Smooth muscle cell (in vitro differentiated cells): ENCODE results near the gene PAX2. TPM values are rescaled to one million over a fixed set of nuclear protein-coding genes. Genes with fewer than 3 reads are reported as not detected.

ENCODE experiments used
- DNase-seq: peaks from one replicate; lab custom pipeline; 2025; ENCODE audit not compliant: unreplicated experiment; lab: John Stamatoyannopoulos, UW
- H2AFZ ChIP-seq: fragments of 200-600 bp; sonication (generic); 2 replicates; pipeline ENCODE4 v1.6.0; 2016; ENCODE audit warnings: antibody characterized with exemption, low read depth, mild to moderate bottlenecking
- H3F3A ChIP-seq: fragments of 200-600 bp; sonication (generic); 2 replicates; pipeline ENCODE4 v1.6.0; 2017; ENCODE audit warnings: antibody characterized with exemption, low read depth
- H3K27ac ChIP-seq: fragments of 200-600 bp; sonication (generic); 2 replicates; pipeline ENCODE4 v1.5.1; 2016; ENCODE audit warnings: low read depth, mild to moderate bottlenecking
- H3K27me3 ChIP-seq: fragments of 200-600 bp; sonication (generic); 2 replicates; pipeline ENCODE4 v1.6.1; 2016; ENCODE audit warnings: low read depth, mild to moderate bottlenecking
- H3K36me3 ChIP-seq: fragments of 200-600 bp; sonication (generic); 2 replicates; pipeline ENCODE4 v1.5.1; 2016; ENCODE audit warnings: low read depth
- H3K4me1 ChIP-seq: fragments of 200-600 bp; sonication (generic); 2 replicates; pipeline ENCODE4 v1.5.1; 2016; ENCODE audit warnings: low read depth
- H3K4me2 ChIP-seq: fragments of 200-600 bp; sonication (generic); 2 replicates; pipeline ENCODE4 v1.6.0; 2016; ENCODE audit warnings: mild to moderate bottlenecking
- H3K4me3 ChIP-seq: fragments of 200-600 bp; sonication (generic); 2 replicates; pipeline ENCODE4 v1.5.1; 2016; ENCODE audit warnings: mild to moderate bottlenecking
- H3K79me2 ChIP-seq: fragments of 200-600 bp; sonication (generic); 2 replicates; pipeline ENCODE4 v1.6.0; 2016; ENCODE audit warnings: low read depth, mild to moderate bottlenecking
- H3K9ac ChIP-seq: fragments of 200-600 bp; sonication (generic); 2 replicates; pipeline ENCODE4 v1.6.0; 2016; ENCODE audit warnings: low read depth
- H3K9me3 ChIP-seq: fragments of 200-600 bp; sonication (generic); replicated peaks from 2 replicates; pipeline ENCODE4 v1.5.1; 2016; ENCODE audit warnings: low read depth
- H4K20me1 ChIP-seq: fragments of 200-600 bp; sonication (generic); 2 replicates; pipeline ENCODE4 v1.6.0; 2016; ENCODE audit warnings: low read depth
- WGBS: methylation state at CpG from one replicate; pipeline ENCODE4 v1.1.7; 2016; ENCODE audit warnings: low lambda C conversion rate; 5-methylcytosine and 5-hydroxymethylcytosine counted together
- polyA plus RNA-seq: library from polyadenylated mRNA; unstranded; fragments of >200 nt; fragmentation: Nextera tagmentation; extraction: Ambion mirVana; gene quantifications from 2 replicates; pipeline ENCODE4 v1.2.1, GENCODE V29; 2016
- total RNA-seq: library from RNA; depleted of rRNA; stranded (reverse); fragments of >200 nt; gene quantifications from 2 replicates; pipeline ENCODE4 v1.2.3, GENCODE V29; 2014
- TF ChIP-seq, protein P1 (sequence below): fragments of 200-600 bp; sonication (generic); IDR thresholded peaks from 2 replicates; pipeline ENCODE4 v1.5.1; 2017; ENCODE audit warnings: borderline replicate concordance, mild to moderate bottlenecking, antibody characterized with exemption; ENCODE audit not compliant: insufficient read depth, poor library complexity, severe bottlenecking

Gene PAX2
- total and polyA plus RNA-seq, 2 experiments from 2014 or later: not detected

DNA sequence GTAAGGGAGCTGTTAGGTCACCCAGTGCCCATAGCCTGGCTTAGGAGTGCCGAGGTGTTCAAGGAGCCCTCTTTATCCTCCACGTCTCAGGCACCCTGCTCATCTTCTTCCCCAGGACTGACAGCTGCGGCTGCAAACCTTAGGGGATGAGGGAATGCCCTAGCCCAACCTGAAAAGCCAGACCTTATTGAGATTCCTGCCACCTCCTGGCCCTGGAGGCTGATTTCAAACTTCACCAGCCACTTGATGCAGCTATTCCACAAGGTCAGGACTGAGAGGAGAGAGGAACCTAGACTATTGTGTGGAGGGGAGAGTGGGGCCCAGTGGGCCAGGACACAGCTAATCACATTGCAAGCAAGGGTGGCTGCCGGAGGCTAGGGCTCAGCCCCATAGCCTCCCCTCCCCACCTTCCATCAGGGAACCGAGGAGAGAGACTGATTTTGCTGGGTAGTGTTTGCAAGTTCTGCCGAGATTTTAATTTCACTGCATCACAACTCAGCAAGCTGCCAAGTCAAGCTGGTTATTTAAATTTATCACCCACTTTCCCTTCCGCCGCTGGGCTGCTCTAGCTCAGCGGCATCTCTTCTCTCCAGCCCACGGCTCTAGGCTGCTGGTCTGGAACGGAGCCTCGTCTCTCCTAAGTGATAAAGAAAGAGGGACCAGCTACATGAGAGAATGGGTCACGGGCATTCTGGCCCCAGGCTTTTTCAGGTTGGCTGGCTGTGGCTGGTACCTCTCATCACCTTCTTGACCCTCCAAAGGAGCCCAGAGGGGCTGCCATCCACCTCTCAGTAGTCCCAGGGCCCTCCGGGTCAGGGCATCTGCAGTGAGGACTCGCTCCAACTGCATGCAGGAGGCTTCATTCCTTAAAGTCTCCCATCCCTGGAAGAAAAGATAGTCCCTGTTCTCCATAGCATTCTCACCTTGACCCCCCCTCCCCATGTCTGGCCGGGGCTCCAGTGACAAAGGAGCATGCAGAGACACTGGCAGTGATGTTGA, 66.7 kb downstream of the PAX2 start:
- 73% methylated on average over 16 of the region's 16 CpGs for WGBS
- H3K27me3 ChIP-seq: peaks cover 11% of the 10 kb centered on the region
- H2AFZ ChIP-seq: no peak overlapping the region

DNA sequence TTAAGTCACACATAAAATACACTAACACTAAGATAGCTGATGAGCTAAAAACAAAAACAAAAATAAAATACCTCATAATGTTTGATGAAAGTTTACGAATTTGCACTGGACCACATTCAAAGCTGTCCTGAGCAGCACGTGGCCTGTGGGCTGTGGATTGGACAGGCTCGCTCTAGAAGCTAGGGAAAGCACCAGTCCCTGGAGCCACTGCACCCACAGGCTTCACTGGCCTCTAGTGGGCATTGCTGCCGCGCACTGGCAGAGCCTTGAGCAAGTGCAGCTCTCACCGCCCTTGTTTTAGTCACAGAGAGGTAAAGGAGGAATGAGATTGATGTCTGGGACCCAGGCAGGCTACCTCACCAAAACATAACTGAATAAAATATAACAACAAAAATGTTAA, 67.6 kb downstream of the PAX2 start:
- Histone ChIP-seq H2AFZ (no peak overlapping the region), H3K27ac (no peak overlapping the region), H3K4me1 (peaks cover 5% of the 10 kb centered on the region), H3K9me3 (no peaks in the 10 kb centered on the region), H3K4me2 (no peak overlapping the region), H3F3A (no peaks in the 10 kb centered on the region), H3K4me3 (no peak overlapping the region), H3K9ac (no peak overlapping the region), H3K27me3 (peaks cover 17% of the 10 kb centered on the region), H4K20me1 (no peaks in the 10 kb centered on the region), H3K79me2 (no peaks in the 10 kb centered on the region), H3K36me3 (no peaks in the 10 kb centered on the region)
- TF ChIP-seq, protein P1, sequence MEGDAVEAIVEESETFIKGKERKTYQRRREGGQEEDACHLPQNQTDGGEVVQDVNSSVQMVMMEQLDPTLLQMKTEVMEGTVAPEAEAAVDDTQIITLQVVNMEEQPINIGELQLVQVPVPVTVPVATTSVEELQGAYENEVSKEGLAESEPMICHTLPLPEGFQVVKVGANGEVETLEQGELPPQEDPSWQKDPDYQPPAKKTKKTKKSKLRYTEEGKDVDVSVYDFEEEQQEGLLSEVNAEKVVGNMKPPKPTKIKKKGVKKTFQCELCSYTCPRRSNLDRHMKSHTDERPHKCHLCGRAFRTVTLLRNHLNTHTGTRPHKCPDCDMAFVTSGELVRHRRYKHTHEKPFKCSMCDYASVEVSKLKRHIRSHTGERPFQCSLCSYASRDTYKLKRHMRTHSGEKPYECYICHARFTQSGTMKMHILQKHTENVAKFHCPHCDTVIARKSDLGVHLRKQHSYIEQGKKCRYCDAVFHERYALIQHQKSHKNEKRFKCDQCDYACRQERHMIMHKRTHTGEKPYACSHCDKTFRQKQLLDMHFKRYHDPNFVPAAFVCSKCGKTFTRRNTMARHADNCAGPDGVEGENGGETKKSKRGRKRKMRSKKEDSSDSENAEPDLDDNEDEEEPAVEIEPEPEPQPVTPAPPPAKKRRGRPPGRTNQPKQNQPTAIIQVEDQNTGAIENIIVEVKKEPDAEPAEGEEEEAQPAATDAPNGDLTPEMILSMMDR: no peak
- no peak for DNase-seq
- 92% methylated on average over 6 of the region's 6 CpGs for WGBS

More for the DNA sequence above, 66.7 kb downstream of the PAX2 start:
- no peaks in the 10 kb centered on the region for H3K79me2 ChIP-seq
- no peak overlapping the region for H3K4me3 ChIP-seq
- no peak for DNase-seq
- H3K4me1 ChIP-seq: peaks cover 1% of the 10 kb centered on the region
- no peaks in the 10 kb centered on the region for H3K9me3 ChIP-seq
- no peaks in the 10 kb centered on the region for H3F3A ChIP-seq
- TF ChIP-seq, protein P1: no peak
- H3K9ac ChIP-seq: no peak overlapping the region
- H4K20me1 ChIP-seq: no peaks in the 10 kb centered on the region
- no peak overlapping the region for H3K27ac ChIP-seq
- no peak overlapping the region for H3K4me2 ChIP-seq
- no peaks in the 10 kb centered on the region for H3K36me3 ChIP-seq

DNA sequence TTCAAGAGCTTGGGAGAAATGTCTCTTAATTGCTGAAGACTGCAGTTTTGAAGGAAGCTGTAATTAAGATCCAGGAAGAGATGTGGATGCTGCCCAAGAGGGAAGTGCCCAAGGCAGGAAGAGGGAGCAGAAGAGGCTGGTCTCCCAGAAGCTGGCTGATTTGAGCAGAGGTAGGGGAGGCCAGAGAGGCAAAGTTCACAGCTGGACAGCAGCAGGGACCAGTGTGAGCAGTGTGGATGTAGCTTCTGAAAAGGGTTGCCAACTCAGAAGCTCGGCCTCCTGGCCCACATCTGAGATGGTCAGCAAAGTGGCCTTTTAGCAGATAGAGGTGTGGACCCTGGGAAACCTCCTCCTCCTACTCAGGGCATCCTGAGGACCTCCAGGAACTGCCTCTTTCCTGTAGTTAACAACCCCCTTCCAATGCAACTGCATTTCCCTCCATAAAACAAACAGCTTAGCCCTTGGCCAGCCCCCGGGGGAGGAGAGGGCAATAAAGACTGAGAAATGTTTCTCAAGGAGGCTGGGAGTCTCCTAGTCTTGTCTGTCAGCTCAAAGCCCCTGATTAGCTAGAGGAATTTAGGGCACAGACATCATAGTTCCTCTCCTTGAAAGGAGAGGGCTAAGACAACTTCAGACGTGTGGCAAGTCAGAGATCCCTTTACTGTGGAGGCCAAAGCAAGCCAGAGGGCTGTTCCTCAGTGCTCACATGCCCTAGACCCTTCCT, 69.5 kb downstream of the PAX2 start:
- H3K36me3 ChIP-seq: no peaks in the 10 kb centered on the region
- H3K4me1 ChIP-seq: peaks cover 5% of the 10 kb centered on the region
- DNase-seq: no peak
- no peak overlapping the region for H2AFZ ChIP-seq
- H3K4me3 ChIP-seq: no peak overlapping the region
- WGBS: 30% methylated on average over 3 of the region's 3 CpGs
- H3F3A ChIP-seq: no peaks in the 10 kb centered on the region
- H3K27me3 ChIP-seq: peaks cover 36% of the 10 kb centered on the region
- no peak overlapping the region for H3K4me2 ChIP-seq
- H3K27ac ChIP-seq: no peak overlapping the region
- no peak overlapping the region for H3K9ac ChIP-seq
- TF ChIP-seq, protein P1: no peak
- no peaks in the 10 kb centered on the region for H3K79me2 ChIP-seq
- H3K9me3 ChIP-seq: no peaks in the 10 kb centered on the region
- H4K20me1 ChIP-seq: no peaks in the 10 kb centered on the region
